Adipose tissue (tissue), 3 donors: ENCODE measurements around the gene FOXN4. TPM values are rescaled to one million over a fixed set of nuclear protein-coding genes. Genes with fewer than 3 reads are reported as not detected.

Experiments
- H3K27ac ChIP-seq: one replicate; pipeline ENCODE4 v1.5.1; 2013; ENCODE audit warnings: low read depth, low read length
- WGBS, 3 donors: extraction: QIAGEN DNeasy Blood & Tissue Kit; methylation state at CpG; one replicate each; pipeline ENCODE4 v1.1.7; 2013; 5-methylcytosine and 5-hydroxymethylcytosine counted together
- polyA plus RNA-seq, 3 donors: library from polyadenylated mRNA; stranded (reverse); fragments of 200-250 nt; gene quantifications; one replicate each; pipeline ENCODE4 v1.2.3, GENCODE V29; 2013
- donor health status: healthy with polysubstance abuse.
- donor health status: Bipolar disorder and iron deficiency.
- donor health status: healthy.

The FOXN4 gene
- polyA plus RNA-seq, 3 donors, result 0.04 TPM; not detected in 2

DNA sequence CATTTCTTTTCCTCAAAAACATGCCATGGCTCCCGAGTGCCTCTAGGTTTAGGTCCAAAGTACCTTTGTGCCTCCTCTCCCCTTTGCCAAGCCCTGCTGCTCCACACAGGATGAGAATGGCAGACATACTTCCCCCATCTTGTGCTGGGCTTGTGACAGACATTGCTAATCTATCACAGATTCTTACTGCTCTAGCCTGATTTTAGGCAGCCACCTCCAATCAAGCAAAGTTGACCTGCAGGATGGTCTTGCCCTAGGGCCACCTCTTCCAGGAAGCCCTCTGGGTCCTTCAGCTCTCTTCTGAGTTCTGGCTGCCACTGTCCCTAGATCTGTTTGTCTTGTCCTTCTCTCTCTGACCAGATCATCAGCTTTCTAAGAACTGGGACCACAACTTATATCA lies 20.5 kb downstream of the FOXN4 start:
- WGBS, 3 donors, result 74 to 89% (median 87%) methylated on average over 1 of the region's 1 CpG
- no peak overlapping the region for H3K27ac ChIP-seq

- no peak overlapping the region for H3K27ac ChIP-seq
- 75 to 83% (median 83%) methylated on average over 15 to 16 of the region's 16 CpGs for WGBS, 3 donors
Measured at GRCh38 chr12:109287811-109288469, 21.1 kb downstream of the FOXN4 start.

- 73 to 87% (median 81%) methylated on average over 7 of the region's 7 CpGs for WGBS, 3 donors
- H3K27ac ChIP-seq, result no peak overlapping the region
Measured at GRCh38 chr12:109287181-109287580, 21.9 kb downstream of the FOXN4 start.

DNA sequence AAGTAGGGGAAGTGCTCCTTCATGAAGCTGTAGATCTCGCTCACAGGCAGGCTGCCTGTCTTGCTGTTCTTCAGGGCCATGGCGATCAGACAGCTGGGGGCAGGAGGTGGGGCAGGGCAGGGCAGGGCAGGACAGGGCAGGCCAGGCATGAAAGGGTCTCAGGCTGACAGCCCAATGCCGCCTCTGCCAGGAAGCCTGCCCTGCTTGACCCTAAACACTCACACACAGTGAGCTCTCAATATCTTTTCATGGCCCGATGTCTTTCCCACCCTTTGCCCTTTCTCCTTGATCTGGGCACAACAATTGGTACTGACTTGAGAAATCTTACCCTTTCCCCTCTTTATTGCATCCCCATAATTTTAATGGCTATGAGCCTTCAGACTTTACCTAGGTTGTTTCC lies 22.4 kb downstream of the FOXN4 start:
- no peak overlapping the region for H3K27ac ChIP-seq
- 73 to 82% (median 80%) methylated on average over 4 of the region's 4 CpGs for WGBS, 3 donors

DNA sequence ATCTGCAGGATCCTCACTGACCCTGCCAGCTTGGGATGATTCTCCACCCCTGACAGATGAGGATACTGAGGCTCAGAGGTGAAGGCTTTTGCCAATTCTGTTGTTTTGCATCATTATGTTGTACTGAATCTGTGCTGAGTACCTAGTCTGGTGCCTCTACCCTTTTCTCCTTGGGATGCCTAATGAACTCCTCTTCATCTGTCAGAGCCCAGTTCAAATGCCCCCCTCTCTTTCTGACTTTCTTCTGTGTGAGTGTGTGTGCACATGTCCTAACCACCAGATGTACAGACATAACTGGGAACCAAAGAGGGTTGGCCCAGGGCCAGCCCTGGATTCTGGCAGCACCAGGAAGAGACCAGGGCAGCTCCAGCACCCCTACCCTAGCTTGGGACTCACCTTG lies 22.8 kb downstream of the FOXN4 start:
- no peak overlapping the region for H3K27ac ChIP-seq

GRCh38 chr12:109284392-109284791 lies 24.7 kb downstream of the FOXN4 start:
- H3K27ac ChIP-seq, result no peak overlapping the region
- 89 to 91% (median 91%) methylated on average over 19 to 20 of the region's 20 CpGs for WGBS, 3 donors

- H3K27ac ChIP-seq, result no peak overlapping the region
- WGBS, 3 donors, result 82 to 91% (median 87%) methylated on average over 16 to 17 of the region's 17 CpGs
Measured at GRCh38 chr12:109281452-109281851, 27.6 kb downstream of the FOXN4 start.

DNA sequence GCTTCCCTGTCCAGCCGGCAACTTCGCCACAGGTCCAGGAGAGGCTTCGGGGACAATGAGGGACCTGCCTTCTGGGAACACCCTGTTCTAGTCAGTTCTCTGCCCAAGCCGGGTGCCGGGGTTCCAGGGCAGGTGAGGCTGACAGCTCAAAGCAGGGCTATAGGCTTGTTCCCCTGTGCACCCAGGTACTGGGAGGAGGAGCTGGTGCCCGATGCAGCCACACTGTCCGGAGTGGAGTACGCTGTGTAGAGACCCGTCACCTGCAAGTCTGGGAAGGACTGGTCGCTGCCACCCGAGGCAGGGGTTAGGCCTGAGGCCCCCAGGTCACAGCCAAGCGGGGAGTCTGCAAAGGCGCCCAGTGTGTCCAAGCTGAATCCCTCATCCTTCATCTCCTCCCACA lies 29.6 kb downstream of the FOXN4 start:
- WGBS, 3 donors, result 92 to 95% (median 94%) methylated on average over 13 of the region's 13 CpGs
- H3K27ac ChIP-seq, result no peak overlapping the region

DNA sequence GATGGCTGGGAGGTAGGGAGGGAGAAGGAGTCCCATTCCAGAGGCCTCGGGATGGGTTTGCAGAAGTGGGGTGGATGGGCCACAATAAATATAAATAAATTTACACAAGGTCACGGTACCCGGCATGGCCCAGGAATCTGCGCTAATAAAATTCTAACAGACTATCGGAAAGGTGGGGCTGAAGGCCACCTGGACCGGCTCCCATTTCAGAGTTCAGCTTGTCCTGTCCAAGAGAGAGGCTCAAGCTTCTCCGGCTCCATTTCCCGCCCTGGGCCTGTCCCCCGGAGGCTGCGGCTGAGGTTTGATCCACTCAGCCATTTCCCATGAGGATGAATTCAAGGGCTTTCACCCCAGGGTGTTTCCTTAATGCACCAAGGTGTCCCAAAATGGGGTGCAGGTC lies 30.2 kb downstream of the FOXN4 start:
- 73 to 83% (median 79%) methylated on average over 10 of the region's 10 CpGs for WGBS, 3 donors
- H3K27ac ChIP-seq, result no peak overlapping the region

DNA sequence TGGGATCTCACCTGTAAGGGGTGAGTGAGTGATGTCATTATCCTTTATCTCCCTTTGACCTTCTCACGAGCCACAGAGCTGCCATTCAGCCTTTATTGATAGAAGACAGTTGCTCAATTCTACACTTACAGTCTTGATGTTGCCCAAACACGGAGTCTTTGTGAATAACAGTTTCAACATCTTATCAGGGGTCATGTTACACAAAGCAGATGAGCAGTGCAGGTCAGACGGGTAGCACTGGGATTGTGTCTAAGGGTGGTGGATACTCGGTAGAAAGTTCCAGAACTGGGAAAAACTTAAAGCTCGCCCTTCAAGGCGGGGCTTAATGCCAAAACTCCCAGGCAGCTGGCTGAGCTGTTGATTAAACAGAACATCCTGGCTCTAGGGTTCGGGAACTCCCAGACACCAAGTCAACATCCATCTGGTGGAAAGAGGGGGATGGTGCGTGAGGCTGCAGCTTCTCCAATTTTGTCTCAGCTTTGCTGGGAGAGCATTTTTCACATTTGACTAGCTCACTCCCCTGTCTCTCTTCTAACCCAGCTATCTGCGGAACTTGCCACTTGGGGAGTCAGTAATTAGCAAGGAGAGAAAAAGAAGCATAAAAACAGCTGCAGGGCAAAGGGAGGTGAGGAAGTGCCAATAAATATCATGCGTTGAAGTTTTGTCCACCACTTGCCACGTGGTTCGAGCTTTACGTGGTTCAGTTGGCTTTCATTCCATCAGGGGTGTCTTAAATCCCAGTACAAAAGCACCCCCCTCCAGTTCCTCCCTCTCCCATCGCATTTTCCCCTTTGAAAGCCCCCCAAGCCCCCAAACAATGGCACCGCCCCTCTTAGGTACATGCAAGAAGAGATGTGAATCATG lies 31.0 kb downstream of the FOXN4 start:
- 39 to 47% (median 43%) methylated on average over 15 of the region's 15 CpGs for WGBS, 3 donors
- H3K27ac ChIP-seq, result no peak overlapping the region

- no peak overlapping the region for H3K27ac ChIP-seq
- WGBS, 3 donors, result 87 to 93% (median 92%) methylated on average over 8 of the region's 8 CpGs
Measured at GRCh38 chr12:109277255-109277898, 31.7 kb downstream of the FOXN4 start.

DNA sequence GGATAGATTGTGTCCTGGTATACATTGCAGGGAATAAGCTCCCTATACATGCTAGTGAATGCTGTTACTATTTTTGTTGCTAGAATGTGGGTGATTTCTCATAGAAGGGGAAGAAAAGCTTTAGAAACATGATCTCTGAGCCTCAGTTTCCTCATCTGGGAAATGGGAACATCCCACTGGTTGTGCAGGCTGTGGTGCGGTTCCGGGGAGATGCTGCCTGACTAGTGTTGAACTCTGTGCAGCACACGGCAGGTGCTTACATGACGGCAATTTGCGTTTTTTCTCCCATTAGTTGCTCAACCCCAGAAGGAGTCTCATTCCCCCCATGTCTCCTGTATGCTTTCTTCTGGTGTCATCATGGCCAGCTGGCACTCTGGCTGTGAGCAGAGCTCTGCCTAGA lies 32.9 kb downstream of the FOXN4 start:
- 85 to 94% (median 91%) methylated on average over 5 of the region's 5 CpGs for WGBS, 3 donors
- H3K27ac ChIP-seq, result no peak overlapping the region

GRCh38 chr12:109275173-109275572 lies 33.9 kb downstream of the FOXN4 start:
- 67 to 79% (median 77%) methylated on average over 4 of the region's 4 CpGs for WGBS, 3 donors
- no peak overlapping the region for H3K27ac ChIP-seq

DNA sequence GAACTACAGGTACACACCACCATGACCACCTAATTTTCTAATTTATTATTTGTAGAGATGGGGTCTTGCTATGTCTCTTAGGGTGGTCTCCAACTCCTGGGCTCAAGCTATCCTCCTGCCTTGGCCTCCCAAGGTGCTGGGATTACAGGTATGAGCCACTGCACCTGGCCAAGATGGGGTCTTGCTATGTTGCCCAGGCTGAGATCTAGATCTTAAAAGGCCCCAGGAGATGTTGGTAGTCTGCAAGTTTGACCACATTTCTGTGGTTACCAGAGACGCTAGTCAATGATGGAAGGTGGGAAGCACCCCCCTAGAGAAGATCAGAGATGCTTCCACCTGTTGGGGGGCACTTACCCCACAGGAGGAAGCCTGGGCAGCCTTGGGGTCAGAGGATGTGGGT lies 34.7 kb downstream of the FOXN4 start:
- WGBS, 3 donors, result 31 to 85% (median 74%) methylated on average over 1 of the region's 1 CpG
- no peak overlapping the region for H3K27ac ChIP-seq

- no peak overlapping the region for H3K27ac ChIP-seq
- WGBS, 3 donors, result 31 to 36% (median 36%) methylated on average over 16 of the region's 16 CpGs
Measured at GRCh38 chr12:109273354-109273753, 35.7 kb downstream of the FOXN4 start.

- no peak overlapping the region for H3K27ac ChIP-seq
Measured at GRCh38 chr12:109271418-109271817, 37.7 kb downstream of the FOXN4 start.

DNA sequence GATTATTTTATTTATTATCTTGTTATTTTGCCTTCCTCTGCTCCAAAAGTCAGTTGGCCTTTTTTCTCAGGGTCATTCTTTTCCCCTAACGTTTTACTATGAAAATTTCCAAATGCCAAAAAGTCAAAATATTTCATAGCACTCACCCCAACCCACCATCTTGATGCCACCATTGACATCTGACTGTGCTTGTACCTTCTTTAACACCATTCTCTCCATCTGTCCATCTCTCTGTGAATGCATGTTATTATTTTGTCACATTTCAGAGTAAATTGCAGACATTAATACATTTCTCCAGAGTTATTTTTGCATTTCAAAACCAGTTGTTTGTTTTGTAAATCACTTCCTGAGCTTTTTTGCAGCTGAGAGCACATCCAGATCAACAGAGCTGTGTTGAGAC lies 38.6 kb downstream of the FOXN4 start:
- H3K27ac ChIP-seq, result no peak overlapping the region
- WGBS, 3 donors, result 0 to 32% (median 24%) methylated on average over 1 of the region's 1 CpG

More at GRCh38 chr12:109271418-109271817, 37.7 kb downstream of the FOXN4 start:
- 90 to 96% (median 94%) methylated on average over 3 of the region's 3 CpGs for WGBS, 3 donors

- WGBS, 3 donors, result 59 to 70% (median 65%) methylated on average over 3 of the region's 3 CpGs
Measured at GRCh38 chr12:109269428-109269827, 39.7 kb downstream of the FOXN4 start.

DNA sequence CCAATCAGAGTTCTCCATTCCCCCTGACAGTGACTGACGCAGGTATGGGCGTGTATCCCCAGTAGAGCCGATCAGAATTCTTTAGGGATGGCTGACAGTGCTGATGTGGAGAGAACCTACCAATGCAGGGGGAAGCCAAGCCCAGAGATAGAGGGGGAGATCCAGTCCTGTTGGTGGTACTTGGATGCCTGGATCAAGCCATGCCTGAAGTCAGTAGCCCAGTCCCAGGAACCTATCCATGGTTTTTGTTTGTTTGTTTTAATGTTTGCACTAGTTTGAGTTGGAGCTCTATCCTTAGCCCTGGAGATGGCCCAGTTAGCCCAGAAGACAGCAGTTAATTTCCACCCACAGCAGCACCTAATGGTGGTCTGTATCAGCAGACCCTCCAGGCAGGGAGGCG lies 40.2 kb downstream of the FOXN4 start:
- H3K27ac ChIP-seq, result no peak overlapping the region
- 90 to 93% (median 91%) methylated on average over 4 of the region's 4 CpGs for WGBS, 3 donors

More at GRCh38 chr12:109269428-109269827, 39.7 kb downstream of the FOXN4 start:
- no peak overlapping the region for H3K27ac ChIP-seq
